K562 (cell line): ENCODE data around the gene RNU6-1. TPM values are rescaled to one million over a fixed set of nuclear protein-coding genes. Genes with fewer than 3 reads are reported as not detected.

Experiments used
- BCL6 ChIP-seq: fragments of 250-450 bp; sonication (Bioruptor Pico); IDR thresholded peaks from 2 replicates; pipeline ENCODE4 v1.4.0; 2020
- CC2D1A ChIP-seq: fragments of 450-650 bp; IDR thresholded peaks from 2 replicates; pipeline ENCODE4 v1.6.1; 2017; ENCODE audit warnings: mild to moderate bottlenecking
- GATA2 ChIP-seq: sonication (generic); formaldehyde crosslinking; IDR thresholded peaks from 2 replicates; pipeline ENCODE4 v1.4.0; 2020; ENCODE audit warnings: mild to moderate bottlenecking, missing genetic modification reagents
- HNRNPLL ChIP-seq: fragments of 200-400 bp; formaldehyde crosslinking; IDR thresholded peaks from 2 replicates; pipeline ENCODE4 v1.6.1; 2017; ENCODE audit warnings: low read length, low read depth, mild to moderate bottlenecking; ENCODE audit not compliant: poor library complexity, severe bottlenecking
- IRF9 ChIP-seq: fragments of 450-650 bp; IDR thresholded peaks from 2 replicates; pipeline ENCODE4 v1.6.1; 2016; ENCODE audit warnings: missing biosample characterization, missing genetic modification characterization
- KLF10 ChIP-seq: fragments of 250-450 bp; sonication (Bioruptor Pico); IDR thresholded peaks from 2 replicates; pipeline ENCODE4 v1.6.1; 2021; ENCODE audit warnings: matching md5 sums
- NFIC ChIP-seq: fragments of 450-650 bp; IDR thresholded peaks from 2 replicates; pipeline ENCODE4 v1.6.1; 2017; ENCODE audit warnings: mild to moderate bottlenecking, inconsistent platforms
- PHF8 ChIP-seq: fragments of 200-600 bp; sonication (generic); IDR thresholded peaks from 2 replicates; pipeline ENCODE4 v1.6.1; 2012; ENCODE audit warnings: mixed run types, mild to moderate bottlenecking, inconsistent platforms, low read length, moderate library complexity, borderline replicate concordance
- PHTF2 ChIP-seq: fragments of 250-450 bp; sonication (Bioruptor Pico); IDR thresholded peaks from 2 replicates; pipeline ENCODE4 v1.5.0; 2021; ENCODE audit warnings: mild to moderate bottlenecking
- PRDM10 ChIP-seq: fragments of 450-650 bp; IDR thresholded peaks from 2 replicates; pipeline ENCODE4 v1.6.1; 2018; ENCODE audit not compliant: partially characterized antibody
- RBBP5 ChIP-seq: fragments of 200-600 bp; sonication (generic); IDR thresholded peaks from 2 replicates; pipeline ENCODE4 v1.6.1; 2012; ENCODE audit warnings: borderline replicate concordance, mild to moderate bottlenecking, low read length, control low read depth, inconsistent platforms; ENCODE audit not compliant: insufficient read depth, poor library complexity, severe bottlenecking
- RHOXF2B ChIP-seq: fragments of 250-450 bp; sonication (Bioruptor Pico); conservative IDR thresholded peaks from 2 replicates; pipeline ENCODE4 v1.5.1; 2021
- SAFB ChIP-seq: fragments of 200-400 bp; formaldehyde crosslinking; IDR thresholded peaks from 2 replicates; pipeline ENCODE4 v1.6.1; 2017; ENCODE audit warnings: low read depth, low read length, borderline replicate concordance
- SFPQ ChIP-seq: fragments of 200-400 bp; formaldehyde crosslinking; IDR thresholded peaks from 2 replicates; pipeline ENCODE4 v1.6.1; 2017; ENCODE audit warnings: mild to moderate bottlenecking, low read depth, low read length, moderate library complexity
- SRSF9 ChIP-seq: fragments of 200-400 bp; formaldehyde crosslinking; IDR thresholded peaks from 2 replicates; pipeline ENCODE4 v1.6.1; 2017; ENCODE audit warnings: low read depth, low read length, borderline replicate concordance
- TFE3 ChIP-seq: fragments of 450-650 bp; formaldehyde crosslinking; IDR thresholded peaks from 2 replicates; pipeline ENCODE4 v1.4.0; 2020; ENCODE audit warnings: mild to moderate bottlenecking, mixed read lengths
- TGIF2 ChIP-seq: sonication (generic); formaldehyde crosslinking; IDR thresholded peaks from 2 replicates; pipeline ENCODE4 v1.8.1; 2022; ENCODE audit warnings: mild to moderate bottlenecking, missing genetic modification reagents, moderate library complexity
- ZFPM2 ChIP-seq: fragments of 250-450 bp; sonication (Bioruptor Pico); IDR thresholded peaks from 2 replicates; pipeline ENCODE4 v1.5.1; 2022; ENCODE audit warnings: mild to moderate bottlenecking
- ZNF561 ChIP-seq: fragments of 450-650 bp; formaldehyde crosslinking; conservative IDR thresholded peaks from 2 replicates; pipeline ENCODE4 v1.4.0; 2020; ENCODE audit warnings: mild to moderate bottlenecking, moderate library complexity
- ZNF57 ChIP-seq: fragments of 450-650 bp; formaldehyde crosslinking; IDR thresholded peaks from 2 replicates; pipeline ENCODE4 v1.4.0; 2020; ENCODE audit warnings: mild to moderate bottlenecking, moderate library complexity
- polyA plus RNA-seq, 8 experiments: library from polyadenylated mRNA; depleted of rRNA in 4 of 8; stranded (reverse) in 5 of 8; unstranded in 3 of 8; fragments of >200 nt; fragmentation: Nextera tagmentation in 2 of 8; fragmentation: Illumina TruSeq in 1 of 8; extraction: Ambion mirVana in 2 of 8; extraction: Trizol in 1 of 8; gene quantifications; 2 replicates each; pipeline versions ENCODE4 v1.2.1 to v1.2.3, GENCODE V29; 2011 to 2014; ENCODE audit warnings: inconsistent platforms in 1 of 8, missing spikeins in 1 of 8
- total RNA-seq, 7 experiments: library from RNA; depleted of rRNA in 6 of 7; stranded (reverse); fragments of >200 nt in 6 of 7; fragmentation: Illumina TruSeq in 2 of 7; extraction: Trizol in 2 of 7; gene quantifications; 2 replicates each; pipeline versions ENCODE4 v1.2.1 to v1.2.3, GENCODE V29; 2011 to 2021; ENCODE audit warnings: low replicate concordance in 1 of 7

RNU6-1 gene
- total and polyA plus RNA-seq, 9 of the 15 experiments (the other 6 are each of a cell fraction or from before 2014, with no cell fraction given) = not detected

- TF ChIP-seq ZNF561 (CRISPR knock-in tag) = no peak
- TF ChIP-seq ZNF57 (CRISPR knock-in tag) = no peak
- TF ChIP-seq SFPQ = no peak
- no peak for TF ChIP-seq SAFB
- peak; percentile 89 for TF ChIP-seq HNRNPLL
- TF ChIP-seq PHF8 = peak; percentile 27; the same call in 1 of the 2 replicates
- TF ChIP-seq RHOXF2B (CRISPR knock-in tag) = no peak
- no peak for TF ChIP-seq PHTF2 (CRISPR knock-in tag)
- no peak for TF ChIP-seq ZFPM2
- TF ChIP-seq BCL6 (CRISPR knock-in tag) = no peak
- no peak for TF ChIP-seq TGIF2 (CRISPR knock-in tag)
- TF ChIP-seq GATA2 (CRISPR knock-in tag) = no peak
- TF ChIP-seq NFIC = no peak
- TF ChIP-seq SRSF9 = no peak
- TF ChIP-seq PRDM10 = no peak
- TF ChIP-seq TFE3 (CRISPR knock-in tag) = no peak
- peak; percentile 74 for TF ChIP-seq CC2D1A
- TF ChIP-seq RBBP5 = no peak
- TF ChIP-seq KLF10 = no peak
- no peak for TF ChIP-seq IRF9 (tag)
Observed at GRCh38 chr15:67863442-67863987, 23.7 kb upstream of the RNU6-1 start (continued).
